IPS-18a (cell line): ENCODE data around the gene VSTM2A.

Experiments used
- H3K27ac ChIP-seq: one replicate; pipeline ENCODE4 v1.5.1; 2013; ENCODE audit warnings: low read length
- H3K27me3 ChIP-seq: one replicate; pipeline ENCODE4 v1.6.1; 2013; ENCODE audit warnings: mild to moderate bottlenecking, low read length; ENCODE audit not compliant: control insufficient read depth, insufficient read depth
- H3K36me3 ChIP-seq: one replicate; pipeline ENCODE4 v1.6.1; 2013; ENCODE audit warnings: low read depth, low read length; ENCODE audit not compliant: control insufficient read depth
- H3K4me1 ChIP-seq: one replicate; pipeline ENCODE4 v1.6.1; 2013; ENCODE audit warnings: low read depth, low read length; ENCODE audit not compliant: control insufficient read depth
- H3K4me3 ChIP-seq: one replicate; pipeline ENCODE4 v1.5.1; 2013; ENCODE audit warnings: low read length
- H3K9ac ChIP-seq: one replicate; pipeline ENCODE4 v1.6.1; 2013; ENCODE audit warnings: mild to moderate bottlenecking, low read length, moderate library complexity
- H3K9me3 ChIP-seq: one replicate; pipeline ENCODE4 v1.6.1; 2013; ENCODE audit warnings: low read depth, low read length; ENCODE audit not compliant: control insufficient read depth

Gene VSTM2A

GRCh38 chr7:54556121-54556520 lies 13.9 kb downstream of the VSTM2A start:
- no peak overlapping the region for H3K9ac ChIP-seq
- H3K27ac ChIP-seq: no peak overlapping the region
- no peaks in the 10 kb centered on the region for H3K36me3 ChIP-seq
- H3K27me3 ChIP-seq: no peaks in the 10 kb centered on the region
- H3K4me3 ChIP-seq: no peak overlapping the region
- no peaks in the 10 kb centered on the region for H3K9me3 ChIP-seq
- H3K4me1 ChIP-seq: peaks cover 16% of the 10 kb centered on the region

GRCh38 chr7:54559401-54559800 lies 17.2 kb downstream of the VSTM2A start:
- Histone ChIP-seq H3K4me1 (peaks cover 16% of the 10 kb centered on the region), H3K36me3 (no peaks in the 10 kb centered on the region)

GRCh38 chr7:54560198-54560597 lies 18.0 kb downstream of the VSTM2A start:
- Histone ChIP-seq H3K9me3 (no peaks in the 10 kb centered on the region), H3K4me1 (peaks cover 9% of the 10 kb centered on the region), H3K9ac (no peak overlapping the region), H3K27ac (no peak overlapping the region), H3K36me3 (no peaks in the 10 kb centered on the region), H3K4me3 (no peak overlapping the region), H3K27me3 (no peaks in the 10 kb centered on the region)

More at GRCh38 chr7:54559401-54559800, 17.2 kb downstream of the VSTM2A start:
- Histone ChIP-seq H3K27ac (no peak overlapping the region), H3K9ac (no peak overlapping the region), H3K9me3 (no peaks in the 10 kb centered on the region), H3K27me3 (no peaks in the 10 kb centered on the region), H3K4me3 (no peak overlapping the region)

DNA sequence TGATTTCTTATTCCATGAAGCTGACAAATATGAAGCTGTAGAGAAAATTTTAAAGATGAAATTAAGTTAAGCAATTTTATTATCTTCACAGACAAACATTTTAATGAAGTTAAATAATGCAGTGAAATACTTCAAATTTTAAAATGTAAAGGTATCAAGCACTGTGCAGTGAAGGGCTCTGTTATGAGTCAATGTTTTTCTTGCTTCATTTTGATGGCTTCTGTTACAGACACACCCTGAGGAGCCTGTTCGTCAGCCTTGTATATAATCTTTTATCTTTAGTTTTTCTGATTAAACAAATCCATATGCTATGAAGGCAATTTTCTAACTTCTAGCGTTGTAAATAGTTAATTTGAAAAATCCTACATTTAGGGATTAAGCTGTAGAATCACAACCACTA lies 18.5 kb downstream of the VSTM2A start:
- Histone ChIP-seq H3K27me3 (no peaks in the 10 kb centered on the region), H3K4me1 (peaks cover 4% of the 10 kb centered on the region), H3K27ac (no peak overlapping the region), H3K36me3 (no peaks in the 10 kb centered on the region), H3K4me3 (no peak overlapping the region), H3K9me3 (no peaks in the 10 kb centered on the region), H3K9ac (no peak overlapping the region)

DNA sequence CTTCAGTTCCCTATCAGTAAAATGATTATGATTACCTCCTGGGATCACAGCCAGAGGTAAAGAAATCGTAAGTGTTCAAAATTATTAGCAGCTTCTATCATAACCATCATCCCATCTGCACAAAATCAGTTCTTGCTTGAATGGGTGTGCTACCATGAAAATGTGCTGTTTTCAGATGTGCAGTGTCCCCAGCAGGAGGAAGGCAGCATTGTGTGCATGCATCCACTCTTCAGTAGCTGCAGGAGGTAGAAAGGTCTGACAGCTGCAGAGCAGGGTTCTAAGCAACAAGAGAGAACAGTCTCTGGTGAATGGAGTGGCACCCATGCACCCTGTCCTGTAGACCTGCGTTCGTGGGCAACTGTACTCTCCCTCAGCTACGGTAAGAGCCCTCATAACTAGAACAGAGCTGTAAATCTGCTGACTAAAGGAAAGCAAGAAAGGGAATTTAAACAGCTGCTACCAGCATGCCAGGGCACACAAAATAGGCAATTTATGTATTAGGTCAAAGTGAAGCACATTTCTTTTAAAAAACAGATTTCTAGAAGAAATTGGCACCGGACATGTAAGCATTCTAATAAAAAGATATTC lies 21.2 kb downstream of the VSTM2A start:
- no peaks in the 10 kb centered on the region for H3K27me3 ChIP-seq
- H3K9ac ChIP-seq: no peak overlapping the region
- H3K27ac ChIP-seq: no peak overlapping the region
- H3K4me1 ChIP-seq: peaks cover under 1% of the 10 kb centered on the region
- no peak overlapping the region for H3K4me3 ChIP-seq
- no peaks in the 10 kb centered on the region for H3K36me3 ChIP-seq
- H3K9me3 ChIP-seq: no peaks in the 10 kb centered on the region

GRCh38 chr7:54565432-54565831 lies 23.3 kb downstream of the VSTM2A start:
- H3K27ac ChIP-seq: no peak overlapping the region
- no peaks in the 10 kb centered on the region for H3K27me3 ChIP-seq
- H3K9me3 ChIP-seq: no peaks in the 10 kb centered on the region
- no peak overlapping the region for H3K4me3 ChIP-seq
- no peaks in the 10 kb centered on the region for H3K36me3 ChIP-seq
- no peak overlapping the region for H3K9ac ChIP-seq
- peaks cover 11% of the 10 kb centered on the region for H3K4me1 ChIP-seq

GRCh38 chr7:54581511-54581910 lies 39.3 kb downstream of the VSTM2A start:
- Histone ChIP-seq H3K9ac (no peak overlapping the region), H3K4me1 (no peaks in the 10 kb centered on the region), H3K27me3 (no peaks in the 10 kb centered on the region), H3K4me3 (no peak overlapping the region), H3K36me3 (no peaks in the 10 kb centered on the region), H3K27ac (no peak overlapping the region), H3K9me3 (no peaks in the 10 kb centered on the region)

DNA sequence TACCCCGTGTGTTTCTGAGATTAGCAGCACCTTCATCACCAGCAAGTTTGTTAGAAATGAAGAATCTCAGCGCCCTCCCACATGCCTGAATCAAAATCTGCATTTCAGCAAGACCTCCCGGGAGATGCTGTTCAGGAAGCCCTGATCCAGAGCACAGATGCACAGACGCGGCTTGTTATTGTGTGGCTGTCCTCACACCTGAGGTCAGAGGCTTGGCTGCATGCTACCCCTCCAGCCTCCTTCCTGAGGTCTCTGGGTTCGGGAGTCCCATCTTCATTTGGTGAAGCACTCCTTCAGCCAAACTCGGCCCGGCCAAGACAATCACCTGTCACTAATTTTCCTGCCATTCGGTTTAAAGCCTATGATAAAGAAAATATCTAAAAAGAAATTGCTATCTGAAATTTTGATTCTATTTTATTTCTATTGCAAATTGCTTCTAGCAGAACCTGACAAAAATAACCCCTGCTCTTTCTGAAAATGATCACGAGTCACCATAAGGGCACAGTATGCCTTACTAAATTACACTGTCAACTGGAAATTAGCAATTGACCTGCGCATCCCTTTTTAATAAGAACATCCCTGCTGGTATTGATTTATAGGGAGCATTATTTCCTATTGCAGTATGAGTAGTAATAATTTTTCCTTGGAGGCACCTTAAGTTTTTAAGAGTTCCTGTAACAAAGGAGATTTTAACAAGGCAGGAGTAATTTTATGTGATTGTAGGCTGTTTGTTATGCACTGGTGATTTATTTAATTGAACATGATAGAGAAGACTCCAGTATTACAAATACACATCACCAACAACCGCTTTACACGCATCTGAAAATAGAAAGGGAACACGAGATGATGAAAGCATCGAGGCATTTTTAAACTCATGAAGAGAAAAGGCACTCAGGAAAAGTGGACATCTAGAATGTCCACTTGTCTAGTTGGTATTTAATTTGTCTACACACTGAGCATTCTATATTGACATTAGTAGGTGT lies 49.5 kb downstream of the VSTM2A start:
- H3K36me3 ChIP-seq: no peaks in the 10 kb centered on the region
- no peak overlapping the region for H3K27ac ChIP-seq
- H3K27me3 ChIP-seq: no peaks in the 10 kb centered on the region
- no peak overlapping the region for H3K9ac ChIP-seq
- H3K9me3 ChIP-seq: no peaks in the 10 kb centered on the region
- H3K4me1 ChIP-seq: no peaks in the 10 kb centered on the region
- no peak overlapping the region for H3K4me3 ChIP-seq

DNA sequence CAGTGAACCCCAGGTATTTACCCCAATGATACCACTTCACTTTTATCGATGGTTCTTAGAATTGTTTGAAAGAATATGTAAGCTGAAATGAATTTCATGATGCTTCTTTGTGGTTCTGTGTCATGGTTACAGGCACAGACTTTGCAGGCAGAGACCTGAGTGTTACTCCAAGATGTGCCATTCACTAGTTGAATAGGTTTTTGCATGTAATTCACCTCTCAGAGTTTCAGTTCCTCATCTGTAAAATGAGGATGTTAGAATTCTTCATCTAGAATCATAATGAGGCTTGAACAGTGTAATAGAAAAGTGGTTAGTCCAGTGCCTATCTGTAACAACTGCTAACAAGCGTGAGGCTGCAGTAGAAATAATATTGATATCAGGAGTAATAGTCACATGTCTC lies 54.6 kb downstream of the VSTM2A start:
- Histone ChIP-seq H3K9me3 (no peaks in the 10 kb centered on the region), H3K9ac (no peak overlapping the region)

GRCh38 chr7:54615537-54615936 lies 73.4 kb downstream of the VSTM2A start:
- Histone ChIP-seq H3K4me1 (no peaks in the 10 kb centered on the region), H3K27me3 (no peaks in the 10 kb centered on the region), H3K27ac (no peak overlapping the region), H3K36me3 (no peaks in the 10 kb centered on the region), H3K9ac (no peak overlapping the region), H3K9me3 (no peaks in the 10 kb centered on the region), H3K4me3 (no peak overlapping the region)

More for the DNA sequence above, 54.6 kb downstream of the VSTM2A start:
- Histone ChIP-seq H3K27me3 (no peaks in the 10 kb centered on the region), H3K4me3 (no peak overlapping the region), H3K4me1 (no peaks in the 10 kb centered on the region), H3K36me3 (no peaks in the 10 kb centered on the region), H3K27ac (no peak overlapping the region)
